HL-60 (cell line): ENCODE data around the gene SLC22A2.

Source experiments
- DNase-seq, 2 experiments: peaks; one replicate each; pipeline ENCODE4 v3.0.0-alpha.2; 2010 to 2020; ENCODE audit warnings: low read depth in 1 of 2, low spot score in 1 of 2
- H3K27ac ChIP-seq: fragments of 250-450 bp; sonication (Bioruptor Pico); replicated peaks from 2 replicates; pipeline ENCODE4 v1.5.1; 2020; ENCODE audit warnings: mild to moderate bottlenecking, moderate library complexity
- H3K27me3 ChIP-seq: fragments of 250-450 bp; sonication (Bioruptor Pico); 2 replicates; pipeline ENCODE4 v1.5.1; 2021; ENCODE audit warnings: mild to moderate bottlenecking, moderate library complexity; ENCODE audit not compliant: insufficient read depth, poor library complexity, severe bottlenecking
- H3K4me3 ChIP-seq: replicated peaks from 2 replicates; pipeline ENCODE4 v1.5.1; 2011; ENCODE audit warnings: mild to moderate bottlenecking, control low read depth, low read length; ENCODE audit not compliant: insufficient read depth
- CTCF ChIP-seq: IDR thresholded peaks from one replicate; pipeline ENCODE4 v1.5.1; 2011; ENCODE audit warnings: low read length, control low read depth, inconsistent platforms; ENCODE audit not compliant: insufficient read depth
- GABPA ChIP-seq: IDR thresholded peaks from 2 replicates; pipeline ENCODE4 v1.6.1; 2012; ENCODE audit warnings: low read depth
- POLR2AphosphoS5 ChIP-seq: IDR thresholded peaks from 2 replicates; pipeline ENCODE4 v1.6.1; 2012; ENCODE audit warnings: low read depth
- REST ChIP-seq: IDR thresholded peaks from 2 replicates; pipeline ENCODE4 v1.6.1; 2012; ENCODE audit warnings: low read depth; ENCODE audit not compliant: insufficient replicate concordance
- SPI1 ChIP-seq: IDR thresholded peaks from 2 replicates; pipeline ENCODE4 v1.6.1; 2012; ENCODE audit warnings: low read depth, mild to moderate bottlenecking, borderline replicate concordance

SLC22A2 gene

GRCh38 chr6:160174681-160175080 is 83.9 kb downstream of the SLC22A2 start:
- H3K27ac ChIP-seq: no peak overlapping the region
- DNase-seq: no peak

DNA sequence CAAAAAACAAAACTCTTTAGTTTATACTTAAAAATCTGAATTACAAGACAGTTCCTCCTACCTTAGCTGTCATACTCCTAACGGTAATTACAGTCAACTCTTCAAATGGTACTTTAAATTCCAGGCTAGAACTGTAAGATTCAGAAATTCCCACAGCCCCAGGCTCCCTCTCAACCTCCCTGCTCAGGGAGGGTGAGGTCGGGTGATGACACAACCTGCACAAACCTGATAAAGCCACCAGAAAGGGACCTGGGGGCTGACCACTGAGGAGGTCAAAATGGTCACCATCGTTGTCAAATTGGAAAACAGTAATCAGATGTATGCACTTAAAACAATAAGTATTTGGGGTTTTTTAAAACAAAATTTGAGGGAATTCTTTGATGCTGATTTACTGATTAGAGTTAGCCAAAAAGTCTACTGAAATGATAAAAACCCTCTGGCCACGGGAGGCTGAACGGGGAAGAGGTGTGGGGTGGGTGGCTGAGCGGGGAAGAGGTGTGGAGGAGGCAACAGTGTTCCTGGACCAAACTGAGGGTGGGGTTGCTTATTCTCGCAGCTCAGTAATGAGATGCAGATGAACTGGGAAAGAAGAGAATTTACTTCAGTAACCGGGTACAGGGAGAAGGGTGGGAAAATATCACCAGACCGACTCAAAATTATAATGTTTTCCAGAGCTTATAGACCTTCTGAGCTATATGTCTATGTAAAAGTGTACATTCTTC is 84.7 kb downstream of the SLC22A2 start:
- Histone ChIP-seq H3K27me3 (peaks cover 2% of the 10 kb centered on the region), H3K4me3 (no peak overlapping the region), H3K27ac (no peak overlapping the region)
- TF ChIP-seq POLR2AphosphoS5 (no peak), GABPA (no peak), CTCF (no peak), SPI1 (no peak), REST (no peak)
- no peak for DNase-seq

More at GRCh38 chr6:160174681-160175080, 83.9 kb downstream of the SLC22A2 start:
- peaks cover 1% of the 10 kb centered on the region for H3K27me3 ChIP-seq
- TF ChIP-seq GABPA (no peak), POLR2AphosphoS5 (no peak), REST (no peak)
- no peak overlapping the region for H3K4me3 ChIP-seq

DNA sequence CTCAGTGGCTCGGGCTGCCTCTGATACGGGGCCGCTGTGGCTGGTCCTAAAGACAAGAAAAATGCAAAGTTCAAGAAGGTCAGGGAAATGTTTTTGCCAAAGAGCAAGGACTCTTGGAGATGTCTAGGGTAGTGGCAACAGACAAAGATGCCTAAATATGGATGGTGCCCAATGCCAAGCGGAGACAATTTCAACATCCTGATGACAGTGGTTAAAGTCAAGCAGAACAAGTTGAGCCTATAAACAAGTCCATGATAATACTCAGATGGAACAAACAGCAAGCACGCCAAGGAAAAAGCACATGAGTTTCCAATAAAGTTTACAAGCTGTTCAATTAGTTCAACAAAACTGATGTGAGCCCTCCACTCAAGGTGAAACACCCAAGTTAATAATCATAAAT is 85.9 kb downstream of the SLC22A2 start:
- TF ChIP-seq CTCF: no peak
- no peak for TF ChIP-seq GABPA
- no peak for TF ChIP-seq SPI1
- no peak for TF ChIP-seq REST
- no peak for DNase-seq
- Histone ChIP-seq H3K4me3 (no peak overlapping the region), H3K27me3 (peaks cover 2% of the 10 kb centered on the region), H3K27ac (no peak overlapping the region)
